ENCODE measurements around the gene CACNA1S.

CACNA1S gene

DNA sequence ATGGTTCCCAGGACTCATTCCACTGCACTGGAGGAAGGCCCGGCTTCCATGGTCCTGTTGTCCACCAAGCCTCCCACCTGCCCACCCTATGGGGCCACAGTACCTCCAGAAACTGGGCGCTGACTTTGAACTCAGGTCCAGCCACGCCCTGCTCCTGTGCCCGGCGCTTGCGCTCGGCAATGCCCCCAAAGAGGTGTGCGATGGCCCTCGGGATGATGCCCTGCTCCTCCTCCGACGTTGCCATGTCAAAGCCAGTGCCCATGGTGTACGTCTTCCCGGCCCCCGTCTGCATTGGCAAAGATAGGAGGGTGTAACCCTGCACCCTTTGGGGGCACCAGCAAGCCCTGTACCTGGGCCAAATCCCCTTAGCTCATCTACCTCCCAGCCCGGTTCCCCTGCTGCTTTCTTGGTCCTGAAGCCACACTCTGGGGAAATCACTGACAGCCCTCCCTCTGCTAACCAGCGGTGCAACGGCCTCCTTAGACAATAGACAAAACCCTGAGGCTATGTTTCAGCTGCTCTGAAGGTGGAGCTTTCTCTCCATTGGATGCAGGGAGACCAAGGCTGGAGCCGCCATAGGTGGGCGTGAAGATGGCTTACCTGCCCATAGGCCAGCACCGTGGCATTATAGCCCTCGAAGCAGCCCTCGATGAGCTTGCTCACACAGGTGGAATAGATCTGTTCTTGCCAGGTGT lies 103.4 kb downstream of the CACNA1S start:
- no peak for FAIRE-seq

DNA sequence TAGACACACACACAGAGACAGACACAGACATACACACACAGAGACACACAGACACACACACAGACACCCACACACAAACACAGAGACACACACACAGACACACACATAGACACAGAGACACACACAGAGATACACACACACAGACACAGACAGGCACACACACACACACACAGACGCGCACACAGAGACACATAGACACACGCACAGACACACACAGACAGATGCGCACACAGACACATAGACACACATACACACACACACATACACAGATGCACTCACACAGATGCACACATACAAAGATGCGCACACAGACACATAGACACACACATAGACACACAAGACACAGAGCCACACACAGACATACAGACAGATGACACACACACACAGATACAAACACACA lies 104.7 kb downstream of the CACNA1S start:
- FAIRE-seq = no peak

DNA sequence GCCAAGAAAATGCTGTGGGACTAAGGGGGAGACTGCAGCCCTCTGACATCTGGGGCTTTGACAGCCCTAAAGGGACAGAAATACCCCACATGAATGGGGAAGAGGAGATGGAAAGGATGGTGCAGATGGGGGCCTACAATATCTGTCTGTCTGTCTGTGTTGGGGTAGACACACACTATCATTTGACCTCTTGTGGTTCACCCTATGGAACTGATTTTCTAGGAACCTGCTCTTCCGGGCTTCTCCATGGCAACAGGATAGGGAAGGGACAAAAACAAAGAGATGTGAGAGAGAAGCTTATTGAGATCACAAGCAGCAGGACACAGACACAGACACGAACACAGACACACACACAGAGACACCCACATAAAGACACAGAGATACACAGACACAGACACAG lies 105.8 kb downstream of the CACNA1S start:
- FAIRE-seq = no peak

DNA sequence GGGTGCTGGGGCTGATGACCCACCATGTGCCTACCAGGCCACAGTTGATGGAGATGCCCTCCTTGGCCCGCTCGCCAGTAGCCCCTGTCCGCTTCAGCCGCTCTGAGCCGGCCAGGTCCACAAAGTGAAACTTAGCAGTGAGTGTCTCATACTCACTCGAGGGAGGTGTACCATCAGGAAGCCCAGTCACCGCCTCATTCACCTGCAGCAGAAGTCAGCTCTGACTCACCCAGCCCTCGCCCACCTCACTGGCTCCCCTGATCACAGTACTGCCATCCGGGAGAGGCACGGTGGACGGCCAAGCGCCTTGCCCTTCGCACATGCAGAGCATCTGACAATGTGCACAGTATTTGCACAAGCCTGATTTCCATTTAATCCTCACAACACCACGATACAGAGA lies 107.5 kb downstream of the CACNA1S start:
- no peak for FAIRE-seq

DNA sequence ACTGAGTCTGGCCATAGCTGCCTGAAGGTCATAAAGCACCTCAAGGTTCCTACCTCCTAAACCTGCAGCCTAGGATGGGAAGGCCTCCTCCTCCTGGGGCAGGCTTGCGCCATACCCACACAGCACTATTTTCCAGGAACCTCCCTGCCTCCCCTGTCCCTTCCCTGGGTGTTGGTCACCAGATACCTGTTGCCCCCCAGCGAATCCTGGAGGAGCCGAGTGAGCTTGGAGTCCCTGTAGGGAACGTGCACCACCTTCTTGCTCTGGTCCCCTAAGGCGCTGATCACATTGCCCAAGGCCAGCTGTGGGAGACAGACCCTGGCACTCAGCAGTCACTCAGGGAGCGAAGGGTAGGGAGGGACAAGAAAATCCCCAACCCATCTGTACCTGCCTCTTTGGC lies 108.1 kb downstream of the CACNA1S start:
- no peak for FAIRE-seq

DNA sequence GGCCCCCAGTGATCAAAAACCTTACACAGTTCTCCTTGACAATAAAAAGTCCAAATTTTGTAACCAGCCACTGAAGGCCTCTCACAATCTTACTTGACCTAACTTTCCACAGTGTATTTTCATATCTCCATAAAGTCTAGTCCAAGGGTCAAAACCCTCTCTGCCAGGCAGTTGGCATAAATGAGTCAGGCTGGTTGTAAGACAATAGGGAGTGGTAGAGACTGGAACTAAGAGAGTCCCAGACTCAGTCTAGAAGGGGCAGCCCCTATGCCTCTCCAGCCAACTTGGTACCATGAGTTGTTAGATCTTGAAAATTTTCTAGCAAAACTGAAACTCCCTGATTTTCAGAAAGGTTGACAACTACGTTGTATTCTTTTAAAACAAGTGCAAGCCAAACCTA lies 109.7 kb downstream of the CACNA1S start:
- no peak for FAIRE-seq

DNA sequence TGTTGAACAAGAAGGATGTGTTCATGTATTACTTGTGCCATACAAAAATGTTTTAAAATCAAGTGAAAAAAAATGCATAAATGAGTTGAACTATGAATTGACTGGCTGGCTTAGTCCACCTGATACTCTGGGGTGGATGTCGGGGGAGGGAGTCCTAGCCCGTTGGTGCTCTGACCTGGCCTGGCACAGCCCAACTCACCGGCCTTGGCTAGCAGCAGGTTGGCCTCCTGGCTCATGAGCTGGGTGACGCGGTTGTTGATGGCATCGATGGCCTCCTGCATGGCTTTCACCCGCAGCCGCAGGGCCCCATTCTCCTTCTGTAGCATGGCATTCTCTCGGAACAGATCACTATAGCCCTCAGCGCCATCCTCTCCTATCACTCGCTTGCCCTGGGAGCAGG lies 110.3 kb downstream of the CACNA1S start:
- FAIRE-seq = no peak

DNA sequence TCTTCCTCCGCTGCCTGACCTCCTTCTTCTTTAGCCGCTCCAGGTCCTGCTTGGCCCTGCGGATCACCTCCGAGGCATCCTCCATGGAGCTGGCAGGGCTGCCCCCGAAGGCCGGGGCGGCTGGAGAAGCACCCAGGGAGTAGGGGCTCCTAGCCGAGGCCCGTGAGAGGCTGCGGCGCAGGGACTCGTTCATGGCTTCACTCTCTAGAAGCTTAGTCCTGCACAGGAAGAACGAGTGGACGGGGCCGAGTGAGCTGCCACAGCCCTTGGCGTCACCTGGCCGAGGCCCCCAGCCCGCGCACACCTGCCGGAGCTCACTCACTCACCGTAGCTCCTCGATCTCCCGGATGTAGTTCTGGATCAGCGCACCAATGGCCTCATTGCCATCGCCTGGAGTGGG lies 111.8 kb downstream of the CACNA1S start:
- no peak for FAIRE-seq

DNA sequence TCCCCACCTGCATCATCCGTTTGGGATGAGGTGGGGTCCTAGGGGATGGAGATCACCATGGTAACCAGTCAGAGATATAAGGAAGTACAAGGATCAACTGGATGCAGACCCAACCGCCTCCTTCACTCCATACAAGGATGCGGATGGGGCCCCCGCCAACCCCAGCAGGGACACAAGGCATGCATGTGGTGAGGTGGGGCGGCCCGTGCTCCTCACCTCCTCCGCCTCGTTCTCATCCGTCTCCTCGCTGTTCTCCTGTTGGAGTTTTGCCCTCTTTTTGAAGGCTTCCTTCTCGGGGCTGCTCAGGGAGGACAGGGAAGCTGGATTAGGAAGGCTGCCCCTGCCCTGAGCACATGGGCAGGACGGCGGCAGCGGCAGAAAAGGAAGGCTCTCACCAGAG lies 112.6 kb downstream of the CACNA1S start:
- no peak for FAIRE-seq

DNA sequence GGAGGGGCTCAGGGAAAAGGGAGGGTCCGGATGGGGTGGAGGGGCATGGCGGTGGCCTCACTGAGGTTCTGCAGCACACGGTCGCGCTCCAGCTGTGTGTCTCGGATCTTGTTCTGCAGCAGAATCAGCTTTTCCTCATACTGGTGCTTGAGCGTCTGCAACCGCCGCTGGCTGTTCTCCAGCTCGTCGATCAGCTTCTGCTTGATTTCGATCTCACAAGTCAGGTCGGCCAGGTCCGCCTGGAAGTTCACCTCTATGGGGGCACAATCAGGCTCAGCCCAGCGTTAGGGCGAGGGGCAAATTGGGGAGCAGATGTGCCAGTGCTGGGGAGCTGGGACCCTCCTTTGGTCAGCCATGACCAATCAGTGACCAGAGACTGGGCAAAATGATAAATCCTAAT lies 113.9 kb downstream of the CACNA1S start:
- no peak for FAIRE-seq

DNA sequence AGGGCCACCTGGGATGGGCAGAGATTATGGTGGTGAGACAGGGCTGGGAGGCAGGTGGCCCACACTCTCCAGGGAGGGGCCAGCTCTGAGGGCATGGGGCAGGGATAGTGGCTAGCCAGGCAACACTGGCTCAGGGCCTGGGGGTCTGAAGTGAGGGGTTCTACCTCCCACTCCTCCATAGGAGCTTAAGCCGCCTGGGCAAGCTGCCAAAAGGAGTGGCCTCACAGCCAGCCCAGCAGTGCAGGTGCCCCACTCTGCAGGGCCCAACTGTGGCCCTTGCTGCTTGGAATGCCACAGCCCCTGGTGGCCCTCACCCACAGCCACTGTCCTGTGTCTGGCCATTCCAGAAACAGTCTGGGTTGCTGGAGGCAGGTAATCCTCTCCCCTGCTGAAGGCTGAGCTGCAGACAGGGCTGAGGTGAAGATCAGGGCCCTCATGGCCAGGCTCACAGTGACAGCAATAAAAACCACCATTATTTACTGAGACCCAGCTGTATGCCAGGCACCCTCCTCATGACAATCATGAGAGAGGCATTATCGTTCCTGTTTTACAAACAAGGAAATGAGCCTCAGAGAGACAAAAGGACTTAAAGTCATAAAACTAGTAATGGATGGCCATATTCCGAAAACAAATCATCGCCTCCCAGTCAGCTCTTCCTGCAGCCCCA lies 119.7 kb downstream of the CACNA1S start:
- FAIRE-seq = no peak

DNA sequence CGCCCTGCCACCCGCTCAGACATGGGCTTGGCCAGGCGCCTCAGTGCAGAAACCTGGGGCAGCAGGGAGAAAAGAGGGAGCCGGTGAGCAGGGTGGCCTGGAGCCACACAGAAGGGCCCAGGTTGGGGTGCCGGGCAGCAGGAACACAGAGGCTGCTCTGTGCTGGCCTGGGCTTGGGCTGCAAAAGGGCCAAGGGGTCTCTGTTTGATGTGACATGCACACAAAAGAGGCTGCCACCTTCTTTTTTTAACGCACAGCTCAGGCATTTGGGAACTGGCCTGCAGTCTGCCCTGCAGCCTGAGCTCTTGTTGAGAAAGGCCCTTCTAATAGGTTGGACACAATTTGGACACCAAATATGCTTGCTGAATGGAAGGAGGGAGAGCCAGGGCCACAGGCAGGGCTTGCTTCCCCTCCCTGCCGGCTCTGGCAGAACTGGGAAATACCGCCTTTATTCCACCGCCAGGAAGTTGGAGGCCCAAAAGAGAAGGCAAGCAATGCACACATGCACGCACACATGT lies 121.1 kb downstream of the CACNA1S start:
- no peak for FAIRE-seq

DNA sequence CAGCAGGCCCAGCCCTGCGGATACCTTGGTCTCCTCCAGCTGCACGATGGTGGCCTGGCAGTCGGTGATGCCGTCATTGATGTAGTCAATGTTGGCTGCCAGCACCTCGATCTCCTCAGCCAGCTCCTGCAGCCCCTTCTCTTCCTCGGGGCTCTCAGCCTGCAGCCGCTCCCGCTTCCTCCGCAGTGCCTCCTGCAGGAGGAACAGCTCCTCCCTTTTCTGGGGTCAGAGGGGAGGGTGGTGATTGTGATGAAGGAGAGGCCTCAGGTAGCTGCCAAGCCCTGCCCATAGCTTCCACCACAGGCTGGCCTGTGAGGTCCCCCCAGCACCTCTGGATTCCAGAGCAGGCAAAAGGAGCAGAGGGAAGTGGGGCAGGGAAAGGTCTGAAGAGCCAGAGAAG lies 122.1 kb downstream of the CACNA1S start:
- FAIRE-seq = no peak
